ENCODE data around the gene SDCBP2. TPM values are rescaled to one million over a fixed set of nuclear protein-coding genes. Genes with fewer than 3 reads are reported as not detected.

SDCBP2 gene
- total RNA-seq, 4 donors from 2014 or later, result 0.26 to 9.1 (median 5.5) TPM

GRCh38 chr20:1278993-1279392, 49.9 kb downstream of the SDCBP2 start:
- Histone ChIP-seq H3K4me3 (no peak overlapping the region), H3K27me3 (no peaks in the 10 kb centered on the region), H3K4me1 (no peaks in the 10 kb centered on the region), H3K27ac (no peak overlapping the region), H3K36me3 (no peaks in the 10 kb centered on the region), H3K9me3 (no peaks in the 10 kb centered on the region)
- intact Hi-C loops (cut with DNase I; ENCODE audit: low total_unique reads), result no loop called here
- DNase-seq, result no peak
- TF ChIP-seq CTCF (IDR thresholded peaks at IDR 0.05) (no peak), POLR2A (IDR thresholded peaks at IDR 0.05) (no peak)

- Histone ChIP-seq H3K27me3 (no peaks in the 10 kb centered on the region), H3K4me1 (no peaks in the 10 kb centered on the region), H3K9me3 (no peaks in the 10 kb centered on the region), H3K4me3 (no peak overlapping the region), H3K27ac (no peak overlapping the region), H3K36me3 (no peaks in the 10 kb centered on the region)
- intact Hi-C loops (cut with DNase I; ENCODE audit: low total_unique reads), result no loop called here
- TF ChIP-seq POLR2A (IDR thresholded peaks at IDR 0.05) (no peak), CTCF (IDR thresholded peaks at IDR 0.05) (no peak)
- DNase-seq, result no peak
These were observed 51.2 kb downstream of the SDCBP2 start for GRCh38 chr20:1277529-1278322.

- DNase-seq, result no peak
- Histone ChIP-seq H3K27ac (no peak overlapping the region), H3K4me1 (no peaks in the 10 kb centered on the region), H3K4me3 (no peak overlapping the region), H3K27me3 (no peaks in the 10 kb centered on the region), H3K9me3 (no peaks in the 10 kb centered on the region), H3K36me3 (no peaks in the 10 kb centered on the region)
- TF ChIP-seq CTCF (IDR thresholded peaks at IDR 0.05), result no peak
- no peak for TF ChIP-seq POLR2A (IDR thresholded peaks at IDR 0.05)
- intact Hi-C loops (cut with DNase I; ENCODE audit: low total_unique reads), result no loop called here
These were observed 53.0 kb downstream of the SDCBP2 start for GRCh38 chr20:1275919-1276318.

- no peaks in the 10 kb centered on the region for H3K9me3 ChIP-seq
- H3K4me1 ChIP-seq, result no peaks in the 10 kb centered on the region
- no peaks in the 10 kb centered on the region for H3K27me3 ChIP-seq
- H3K4me3 ChIP-seq, result no peak overlapping the region
- intact Hi-C loops (cut with DNase I; ENCODE audit: low total_unique reads), result no loop called here
- no peaks in the 10 kb centered on the region for H3K36me3 ChIP-seq
- DNase-seq, result no peak
- TF ChIP-seq CTCF (IDR thresholded peaks at IDR 0.05), result no peak
- TF ChIP-seq POLR2A (IDR thresholded peaks at IDR 0.05), result no peak
- no peak overlapping the region for H3K27ac ChIP-seq
These were observed 54.2 kb downstream of the SDCBP2 start for GRCh38 chr20:1274485-1275311.

- no peaks in the 10 kb centered on the region for H3K27me3 ChIP-seq
- no peak overlapping the region for H3K4me3 ChIP-seq
- H3K27ac ChIP-seq, result no peak overlapping the region
- intact Hi-C loops (cut with DNase I; ENCODE audit: low total_unique reads), result no loop called here
- no peak for DNase-seq
- H3K36me3 ChIP-seq, result no peaks in the 10 kb centered on the region
- TF ChIP-seq CTCF (IDR thresholded peaks at IDR 0.05) (no peak), POLR2A (IDR thresholded peaks at IDR 0.05) (no peak)
- H3K9me3 ChIP-seq, result no peaks in the 10 kb centered on the region
- H3K4me1 ChIP-seq, result no peaks in the 10 kb centered on the region
These were observed 55.6 kb downstream of the SDCBP2 start for GRCh38 chr20:1273366-1273765.

All from uterus (tissue), 4 donors.